Brain microvascular endothelial cell (primary cell): ENCODE results near the gene ICE2.
A peak's percentile ranks its signal among the peaks of the same experiment; 100 is the strongest.

Experiments
- DNase-seq: peaks from one replicate; pipeline ENCODE4 v3.0.0-alpha.2; 2020
- H3K27ac ChIP-seq: fragments of 250-450 bp; sonication (Bioruptor Pico); 2 replicates; pipeline ENCODE4 v1.5.1; 2020; ENCODE audit warnings: mild to moderate bottlenecking, moderate library complexity
- H3K27me3 ChIP-seq: fragments of 250-450 bp; sonication (Bioruptor Pico); replicated peaks from 2 replicates; pipeline ENCODE4 v1.5.1; 2020; ENCODE audit warnings: mild to moderate bottlenecking
- H3K36me3 ChIP-seq: fragments of 250-450 bp; sonication (Bioruptor Pico); replicated peaks from 2 replicates; pipeline ENCODE4 v1.5.1; 2020; ENCODE audit warnings: mild to moderate bottlenecking
- H3K4me3 ChIP-seq: 2 replicates; pipeline ENCODE4 v1.5.1; 2011; ENCODE audit warnings: low read depth, mild to moderate bottlenecking, control low read depth, low read length, moderate library complexity
- CTCF ChIP-seq: IDR thresholded peaks from 2 replicates; pipeline ENCODE4 v1.5.1; 2011; ENCODE audit warnings: low read depth, mild to moderate bottlenecking, moderate library complexity, low read length, control low read depth, inconsistent platforms; ENCODE audit errors: missing control alignments
- in situ Hi-C: cut with HindIII; loops from 2 replicates; pipeline ENCODE4 v1.10.0; 2017; ENCODE audit warnings: low sequenced_read_pairs, low pct_ligation_motif_present

The ICE2 gene

GRCh38 chr15:60458721-60459120, 20.2 kb downstream of the ICE2 start:
- Histone ChIP-seq H3K27ac (no peak overlapping the region), H3K27me3 (no peaks in the 10 kb centered on the region)
- no peak for DNase-seq

GRCh38 chr15:60457985-60458384, 21.0 kb downstream of the ICE2 start:
- TF ChIP-seq CTCF, result no peak
- Histone ChIP-seq H3K27ac (no peak overlapping the region), H3K36me3 (peaks cover 3% of the 10 kb centered on the region), H3K27me3 (no peaks in the 10 kb centered on the region), H3K4me3 (no peak overlapping the region)
- no peak for DNase-seq
- in situ Hi-C loops, result no loop called here

More at GRCh38 chr15:60458721-60459120, 20.2 kb downstream of the ICE2 start:
- Histone ChIP-seq H3K36me3 (peaks cover 3% of the 10 kb centered on the region), H3K4me3 (no peak overlapping the region)
- TF ChIP-seq CTCF, result no peak
- in situ Hi-C loops, result no loop called here

GRCh38 chr15:60454824-60455223, 24.1 kb downstream of the ICE2 start:
- no peak for TF ChIP-seq CTCF
- no peak for DNase-seq
- Histone ChIP-seq H3K27me3 (no peaks in the 10 kb centered on the region), H3K27ac (no peak overlapping the region), H3K4me3 (no peak overlapping the region), H3K36me3 (peaks cover 3% of the 10 kb centered on the region)
- in situ Hi-C loops, result no loop called here

- Histone ChIP-seq H3K4me3 (no peak overlapping the region), H3K27me3 (no peaks in the 10 kb centered on the region), H3K36me3 (no peaks in the 10 kb centered on the region), H3K27ac (no peak overlapping the region)
- TF ChIP-seq CTCF, result no peak
- DNase-seq, result no peak
- in situ Hi-C loops, result no loop called here
These were observed 30.1 kb downstream of the ICE2 start for GRCh38 chr15:60448668-60449360.

GRCh38 chr15:60444289-60444912, 34.5 kb downstream of the ICE2 start:
- no peaks in the 10 kb centered on the region for H3K36me3 ChIP-seq
- H3K27me3 ChIP-seq, result no peaks in the 10 kb centered on the region
- no peak overlapping the region for H3K4me3 ChIP-seq
- in situ Hi-C loops, result no loop called here
- H3K27ac ChIP-seq, result no peak overlapping the region
- TF ChIP-seq CTCF, result peak; percentile 58
- peak; percentile 26 for DNase-seq
